Measurements from ENCODE around the gene NPB.

DNA sequence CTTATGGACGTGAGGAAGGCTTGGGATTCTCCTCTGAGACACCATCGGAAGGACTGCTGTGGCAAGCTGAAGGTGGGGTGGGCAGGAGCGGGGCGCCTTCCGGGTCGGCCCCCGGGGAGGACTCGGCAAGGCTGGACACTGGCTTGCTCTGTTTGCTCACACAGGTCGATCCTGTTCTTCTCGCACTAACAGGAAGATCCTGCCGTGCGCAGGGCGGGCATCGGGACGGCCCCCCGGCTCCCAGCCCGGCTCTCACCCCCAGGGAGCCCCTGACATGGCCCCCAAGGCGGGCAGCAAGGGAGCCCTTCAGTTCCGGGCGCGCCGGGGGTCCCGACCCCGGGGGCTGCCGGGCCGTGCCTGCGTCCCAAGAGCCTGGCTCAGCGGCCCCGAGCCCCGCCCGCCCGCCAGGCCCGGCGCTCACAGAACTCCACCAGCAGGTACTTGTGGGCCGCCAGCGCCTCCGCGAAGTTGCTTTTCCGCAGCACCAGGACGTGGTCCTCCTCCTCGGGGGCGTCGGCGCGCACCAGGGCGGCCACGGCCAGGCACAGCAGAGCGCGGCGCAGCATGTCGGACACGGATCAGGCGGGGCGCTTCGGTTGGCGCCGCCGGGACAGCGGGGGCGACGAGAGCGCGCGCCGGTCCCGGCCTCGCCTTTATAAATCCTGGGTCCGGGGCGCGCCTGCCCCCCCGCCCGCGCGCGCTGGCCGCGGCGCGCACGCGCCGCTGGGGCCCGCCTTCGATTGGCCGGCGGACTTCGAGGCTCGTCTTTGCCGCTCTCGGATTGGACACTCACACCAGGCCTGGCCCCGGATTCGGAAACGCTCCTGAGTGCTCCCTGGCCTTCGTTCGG lies 41.9 kb upstream of the NPB start, which contains the start of gene P4HB:
- TF ChIP-seq EP300 (IDR thresholded peaks at IDR 0.05): no peak
- TF ChIP-seq POLR2A (IDR thresholded peaks at IDR 0.05): peak; percentile 74 to 89
- TF ChIP-seq, protein P1, sequence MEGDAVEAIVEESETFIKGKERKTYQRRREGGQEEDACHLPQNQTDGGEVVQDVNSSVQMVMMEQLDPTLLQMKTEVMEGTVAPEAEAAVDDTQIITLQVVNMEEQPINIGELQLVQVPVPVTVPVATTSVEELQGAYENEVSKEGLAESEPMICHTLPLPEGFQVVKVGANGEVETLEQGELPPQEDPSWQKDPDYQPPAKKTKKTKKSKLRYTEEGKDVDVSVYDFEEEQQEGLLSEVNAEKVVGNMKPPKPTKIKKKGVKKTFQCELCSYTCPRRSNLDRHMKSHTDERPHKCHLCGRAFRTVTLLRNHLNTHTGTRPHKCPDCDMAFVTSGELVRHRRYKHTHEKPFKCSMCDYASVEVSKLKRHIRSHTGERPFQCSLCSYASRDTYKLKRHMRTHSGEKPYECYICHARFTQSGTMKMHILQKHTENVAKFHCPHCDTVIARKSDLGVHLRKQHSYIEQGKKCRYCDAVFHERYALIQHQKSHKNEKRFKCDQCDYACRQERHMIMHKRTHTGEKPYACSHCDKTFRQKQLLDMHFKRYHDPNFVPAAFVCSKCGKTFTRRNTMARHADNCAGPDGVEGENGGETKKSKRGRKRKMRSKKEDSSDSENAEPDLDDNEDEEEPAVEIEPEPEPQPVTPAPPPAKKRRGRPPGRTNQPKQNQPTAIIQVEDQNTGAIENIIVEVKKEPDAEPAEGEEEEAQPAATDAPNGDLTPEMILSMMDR (IDR thresholded peaks at IDR 0.05): no peak
